Bronchial epithelial cell (primary cell): ENCODE data around the gene TMEM87B. TPM values are rescaled to one million over a fixed set of nuclear protein-coding genes. Genes with fewer than 3 reads are reported as not detected.

Experiments
- DNase-seq: peaks from one replicate; pipeline ENCODE4 v3.0.0-alpha.2; 2010; ENCODE audit warnings: low read depth
- FAIRE-seq: peaks from 2 replicates; lab custom pipeline; 2011; peaks lifted over from hg19 to GRCh38; lab: Jason Lieb, UNC
- H3K27me3 ChIP-seq: 2 replicates; pipeline ENCODE4 v1.5.1; 2011; ENCODE audit warnings: low read length; ENCODE audit not compliant: control insufficient read depth, insufficient read depth
- H3K36me3 ChIP-seq: 2 replicates; pipeline ENCODE4 v1.5.1; 2011; ENCODE audit warnings: low read length; ENCODE audit not compliant: control insufficient read depth, insufficient read depth
- H3K4me3 ChIP-seq: 2 replicates; pipeline ENCODE4 v1.5.1; 2011; ENCODE audit warnings: mild to moderate bottlenecking, low read depth, low read length, control low read depth
- CTCF ChIP-seq: IDR thresholded peaks from 2 replicates; pipeline ENCODE4 v1.5.1; 2011; ENCODE audit warnings: mild to moderate bottlenecking, moderate library complexity, low read length, control low read depth, inconsistent platforms; ENCODE audit not compliant: insufficient read depth, severe bottlenecking
- total RNA-seq: library from RNA; depleted of rRNA; stranded (reverse); fragments of >200 nt; gene quantifications from 2 replicates; pipeline ENCODE4 v1.2.1, GENCODE V29; 2014

TMEM87B gene
- total RNA-seq, result 31.4 and 37.1 TPM in 2 replicates

- FAIRE-seq (no peak), DNase-seq (peak; percentile 90)
- peaks cover 8% of the 10 kb centered on the region for H3K36me3 ChIP-seq
- H3K4me3 ChIP-seq, result peak within 1 kb of the TSS; percentile 97
- TF ChIP-seq CTCF, result no peak
- no peaks in the 10 kb centered on the region for H3K27me3 ChIP-seq
These were observed at the start of gene TMEM87B for GRCh38 chr2:112054847-112055729. Gene TMEM87B, plus strand, starts transcription at chr2:112055269. Its CDS starts 323 bp downstream, at chr2:112055592.

GRCh38 chr2:112005406-112006075 is 49.5 kb upstream of the TMEM87B start:
- no peak for TF ChIP-seq CTCF
- DNase-seq, result peak; percentile 13

GRCh38 chr2:112006076-112006410 is 49.0 kb upstream of the TMEM87B start:
- H3K4me3 ChIP-seq, result no peak overlapping the region
- TF ChIP-seq CTCF, result no peak
- DNase-seq (peak; percentile 90), FAIRE-seq (no peak)
- no peaks in the 10 kb centered on the region for H3K27me3 ChIP-seq
- no peaks in the 10 kb centered on the region for H3K36me3 ChIP-seq

More at GRCh38 chr2:112005406-112006075, 49.5 kb upstream of the TMEM87B start:
- Histone ChIP-seq H3K27me3 (no peaks in the 10 kb centered on the region), H3K36me3 (no peaks in the 10 kb centered on the region), H3K4me3 (no peak overlapping the region)
- no peak for FAIRE-seq

GRCh38 chr2:112007493-112007892 is 47.6 kb upstream of the TMEM87B start:
- DNase-seq, result no peak
- H3K4me3 ChIP-seq, result no peak overlapping the region
- no peaks in the 10 kb centered on the region for H3K36me3 ChIP-seq
- FAIRE-seq, result no peak
- no peaks in the 10 kb centered on the region for H3K27me3 ChIP-seq
- TF ChIP-seq CTCF, result no peak

GRCh38 chr2:112008910-112009485 is 46.1 kb upstream of the TMEM87B start:
- DNase-seq (no peak), FAIRE-seq (no peak)
- Histone ChIP-seq H3K4me3 (no peak overlapping the region), H3K27me3 (no peaks in the 10 kb centered on the region), H3K36me3 (no peaks in the 10 kb centered on the region)
- TF ChIP-seq CTCF, result no peak
